NCI-H1048 (cell line): ENCODE data around the gene PRR5L.
A peak's percentile ranks its signal among the peaks of the same experiment; 100 is the strongest.

Source experiments
- DNase-seq: peaks from one replicate; lab custom pipeline; 2025; lab: John Stamatoyannopoulos, UW

PRR5L gene, protein sequence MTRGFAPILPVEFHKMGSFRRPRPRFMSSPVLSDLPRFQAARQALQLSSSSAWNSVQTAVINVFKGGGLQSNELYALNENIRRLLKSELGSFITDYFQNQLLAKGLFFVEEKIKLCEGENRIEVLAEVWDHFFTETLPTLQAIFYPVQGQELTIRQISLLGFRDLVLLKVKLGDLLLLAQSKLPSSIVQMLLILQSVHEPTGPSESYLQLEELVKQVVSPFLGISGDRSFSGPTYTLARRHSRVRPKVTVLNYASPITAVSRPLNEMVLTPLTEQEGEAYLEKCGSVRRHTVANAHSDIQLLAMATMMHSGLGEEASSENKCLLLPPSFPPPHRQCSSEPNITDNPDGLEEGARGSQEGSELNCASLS

DNA sequence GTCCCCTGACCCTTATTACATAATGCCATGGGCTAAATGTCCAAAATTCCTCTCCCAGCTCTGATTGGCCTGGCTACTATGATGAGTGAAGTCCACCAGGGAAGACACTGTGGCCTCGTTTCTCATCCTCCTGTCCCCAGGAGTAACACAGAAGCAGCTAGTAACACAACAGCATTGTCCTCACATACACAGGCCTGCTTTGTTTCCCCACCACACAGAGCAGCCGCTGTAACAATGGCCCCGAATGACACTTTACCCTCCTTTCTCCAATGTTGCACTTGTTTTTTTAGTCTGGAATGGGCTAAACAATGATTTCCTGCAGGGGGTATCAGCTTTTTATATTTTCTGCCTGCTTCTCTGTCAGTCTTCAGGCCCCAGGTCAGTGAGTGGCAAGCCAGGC, at the start of gene PRR5L:
Gene PRR5L (plus strand): TSS at position 363 of the 400 bp plus-strand sequence. CDS start 104,834 bp downstream, outside the sequence.
- DNase-seq, result no peak

- no peak for DNase-seq
These were observed 48.6 kb upstream of the PRR5L start for GRCh38 chr11:36247493-36247892.

- DNase-seq, result no peak
These were observed 47.7 kb upstream of the PRR5L start for GRCh38 chr11:36248436-36248835.

- no peak for DNase-seq
These were observed 46.8 kb upstream of the PRR5L start for GRCh38 chr11:36249246-36249645.

GRCh38 chr11:36251823-36252222, 44.3 kb upstream of the PRR5L start:
- no peak for DNase-seq

GRCh38 chr11:36253238-36253637, 42.9 kb upstream of the PRR5L start:
- no peak for DNase-seq

- no peak for DNase-seq
These were observed 41.4 kb upstream of the PRR5L start for GRCh38 chr11:36254713-36255112.

- DNase-seq, result no peak
These were observed 38.7 kb upstream of the PRR5L start for GRCh38 chr11:36257351-36257750.

DNA sequence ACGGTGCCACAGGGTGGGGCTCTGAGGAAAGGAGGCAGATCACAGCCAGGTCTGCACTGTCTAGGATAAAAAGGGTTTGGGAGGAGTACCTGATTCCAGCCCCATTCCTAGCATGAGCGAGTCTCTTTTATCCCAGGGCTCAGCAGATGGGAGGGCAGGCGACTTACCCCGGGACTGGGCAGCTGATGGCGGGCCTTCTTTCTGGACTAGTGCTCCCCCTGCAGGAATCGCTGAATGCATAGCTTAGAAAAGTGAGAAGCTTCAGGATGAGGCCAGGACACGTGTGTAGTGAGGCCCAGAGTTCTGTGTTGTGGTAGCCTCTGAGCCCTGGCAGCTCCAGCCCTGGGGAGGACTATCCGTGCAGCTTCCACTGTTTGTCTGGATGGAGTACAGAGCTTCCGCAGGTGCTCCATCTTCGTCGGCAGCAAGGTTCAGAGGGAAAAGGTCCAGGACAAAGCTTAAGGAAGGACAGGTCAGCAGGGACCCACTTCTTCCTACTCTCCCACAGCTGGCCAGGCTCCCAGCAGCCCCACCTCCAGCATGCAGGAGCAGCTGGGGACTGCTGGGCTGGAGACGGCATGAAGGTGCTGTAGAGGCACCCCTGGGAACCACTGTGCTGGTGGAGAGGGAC, 37.2 kb upstream of the PRR5L start:
- DNase-seq, result peak; percentile 35

DNA sequence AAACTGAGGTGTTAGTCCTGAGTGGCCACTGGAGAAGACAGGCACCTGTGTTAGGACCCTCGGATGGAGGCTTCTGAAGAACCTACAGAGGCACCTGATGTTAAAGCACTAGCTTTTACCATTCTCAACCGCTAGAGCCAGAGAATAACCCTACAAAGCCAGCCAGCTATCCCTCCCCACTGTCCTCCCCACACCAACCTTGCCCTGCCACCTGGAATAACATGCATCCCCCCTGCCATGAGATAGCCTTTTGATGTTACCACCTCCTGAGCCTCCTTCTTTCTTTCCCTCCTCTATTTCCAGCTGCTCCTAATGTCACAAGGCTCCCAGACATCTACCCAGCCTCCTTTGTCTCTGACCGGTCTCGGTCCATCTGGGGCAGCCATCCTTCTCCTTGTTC, 35.0 kb upstream of the PRR5L start:
- DNase-seq, result no peak

GRCh38 chr11:36264011-36264972, 31.8 kb upstream of the PRR5L start:
- DNase-seq, result no peak

- DNase-seq, result no peak
These were observed 31.1 kb upstream of the PRR5L start for GRCh38 chr11:36264973-36265344.

DNA sequence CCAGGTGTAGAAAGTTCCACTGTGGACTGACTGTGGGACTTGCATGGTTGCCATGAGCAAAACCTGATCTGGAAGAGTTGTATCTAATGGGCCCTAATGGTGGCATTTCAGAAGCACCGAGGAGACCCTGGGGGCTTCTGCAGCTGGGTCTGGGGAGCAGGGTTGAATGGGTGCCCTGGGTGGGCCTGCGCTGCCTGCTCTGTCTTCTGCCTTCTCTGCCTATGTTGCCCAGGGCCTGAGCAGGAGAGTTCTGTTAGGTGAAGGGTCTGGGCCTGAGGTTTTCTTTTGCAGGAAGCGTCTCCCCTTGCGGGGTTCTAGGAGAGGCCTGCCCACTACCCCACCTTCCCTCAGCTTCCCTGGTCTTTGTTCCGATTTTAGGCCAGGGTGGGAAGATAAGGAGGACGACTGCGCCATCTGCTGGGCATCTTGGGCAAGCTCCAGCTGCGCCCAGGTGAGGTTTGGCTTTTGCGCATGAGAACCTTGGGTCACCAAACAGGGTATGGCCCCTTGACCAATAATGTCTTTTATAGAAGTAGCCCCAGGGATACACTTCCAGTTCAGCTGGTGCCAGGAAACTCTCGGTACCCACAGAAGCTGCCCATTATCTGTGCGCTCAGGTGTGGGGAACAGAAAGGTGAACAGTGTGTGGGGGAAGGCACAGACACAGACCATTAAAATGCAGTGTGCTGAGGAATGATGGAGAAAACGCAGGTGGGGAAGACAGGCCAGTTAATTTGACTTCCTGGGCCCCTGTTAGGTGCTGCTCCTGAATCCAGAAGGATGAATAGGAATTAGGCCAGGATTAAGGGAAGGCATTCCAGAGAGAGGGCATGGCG, 30.1 kb upstream of the PRR5L start:
- DNase-seq, result peak; percentile 23

DNA sequence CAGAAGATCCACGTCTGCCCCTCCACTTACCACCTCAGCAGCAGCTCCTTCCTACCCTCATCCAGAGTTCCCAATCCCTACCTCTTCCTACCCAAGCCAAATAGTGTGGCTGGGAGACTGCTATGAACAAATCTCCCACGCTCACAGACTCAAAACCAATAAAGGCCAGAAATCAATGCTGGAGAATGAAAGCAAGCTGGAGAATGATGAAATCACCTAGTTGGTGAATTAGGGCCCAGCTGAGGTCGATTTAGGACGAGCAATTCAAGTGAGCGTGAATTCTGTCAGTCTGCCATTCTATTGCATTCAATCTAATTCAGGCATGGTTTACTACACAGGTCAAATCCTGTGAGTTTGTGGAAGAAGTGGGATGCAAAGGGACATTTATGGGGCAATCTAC, 29.3 kb upstream of the PRR5L start:
- DNase-seq, result no peak

- no peak for DNase-seq
These were observed 27.6 kb upstream of the PRR5L start for GRCh38 chr11:36268337-36268985.

GRCh38 chr11:36270701-36271100, 25.4 kb upstream of the PRR5L start:
- no peak for DNase-seq

- DNase-seq, result no peak
These were observed 24.2 kb upstream of the PRR5L start for GRCh38 chr11:36271794-36272407.

GRCh38 chr11:36273110-36273509, 23.0 kb upstream of the PRR5L start:
- no peak for DNase-seq

DNA sequence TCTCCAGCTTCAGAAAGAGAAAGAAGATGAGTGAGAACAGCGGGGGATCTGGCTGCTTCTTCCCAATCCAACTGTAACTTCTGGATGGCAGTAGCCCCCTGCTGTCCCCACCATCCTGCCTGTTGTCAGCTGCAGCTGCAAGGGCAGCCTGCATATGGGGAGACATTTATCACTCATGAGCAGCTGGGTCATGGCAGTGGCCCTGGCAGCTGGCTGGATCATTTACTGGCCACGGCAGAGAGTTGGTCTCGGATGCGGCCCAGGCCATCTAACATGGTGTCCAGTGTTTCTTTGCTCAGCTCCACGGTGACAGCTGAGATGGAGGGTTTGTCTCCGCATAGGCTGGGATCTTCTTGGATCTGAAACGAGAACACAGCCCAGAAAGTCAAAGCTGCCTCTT, 21.7 kb upstream of the PRR5L start:
- no peak for DNase-seq

DNA sequence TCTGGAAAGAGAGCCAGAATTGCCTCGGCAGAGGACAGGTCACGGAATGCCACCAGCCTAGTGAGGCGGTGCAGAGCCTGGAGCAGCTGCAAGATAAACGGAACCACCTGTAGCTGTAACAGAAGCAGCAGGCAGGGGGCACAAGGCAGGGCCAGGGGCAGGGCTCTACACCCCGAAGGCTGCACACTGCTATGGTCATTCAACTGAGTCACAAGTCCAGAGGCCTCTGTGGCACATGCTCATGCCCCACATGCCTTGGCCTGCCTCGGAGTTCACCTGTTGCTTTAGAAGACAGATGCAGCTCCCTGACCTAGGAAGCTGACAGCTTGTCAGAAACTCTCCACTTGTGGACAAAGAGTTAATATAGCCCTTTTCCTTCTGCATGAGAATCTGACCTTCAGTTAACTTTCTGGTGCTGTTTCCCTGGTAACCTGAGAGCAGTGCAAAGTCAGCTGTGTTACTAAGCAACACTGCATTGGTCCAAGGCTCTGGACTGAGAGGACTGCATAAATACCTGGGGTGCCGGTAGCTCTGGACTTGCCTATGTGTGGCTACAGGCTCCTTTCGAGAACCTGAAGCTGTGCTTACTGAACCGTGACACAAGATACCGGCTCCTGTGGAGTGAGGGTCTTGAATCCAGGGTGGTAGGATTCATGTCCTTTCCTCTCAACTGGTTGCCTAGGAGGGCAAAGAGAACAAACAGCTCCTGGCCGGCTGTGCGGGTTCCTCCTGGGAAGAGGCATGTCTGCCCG, 17.4 kb upstream of the PRR5L start:
- DNase-seq, result no peak
